Erythroblast (primary cell): ENCODE measurements around the gene OR14K1.

Experiments
- DNase-seq, 2 experiments: peaks; one replicate each; lab custom pipeline; 2025; lab: John Stamatoyannopoulos, UW
- GATA1 ChIP-seq: IDR thresholded peaks from 2 replicates; pipeline ENCODE4 v1.6.1; 2011; ENCODE audit warnings: low read depth, mild to moderate bottlenecking, control low read depth, low read length, moderate library complexity
- POLR2A ChIP-seq: IDR thresholded peaks from 2 replicates; pipeline ENCODE4 v1.6.1; 2011; ENCODE audit warnings: mild to moderate bottlenecking, low read length

The OR14K1 gene

GRCh38 chr1:247769603-247770002 is 31.2 kb downstream of the OR14K1 start:
- no peak for DNase-seq
- TF ChIP-seq POLR2A = no peak
- TF ChIP-seq GATA1 = no peak
